ENCODE data around the gene MTX1.

DNA sequence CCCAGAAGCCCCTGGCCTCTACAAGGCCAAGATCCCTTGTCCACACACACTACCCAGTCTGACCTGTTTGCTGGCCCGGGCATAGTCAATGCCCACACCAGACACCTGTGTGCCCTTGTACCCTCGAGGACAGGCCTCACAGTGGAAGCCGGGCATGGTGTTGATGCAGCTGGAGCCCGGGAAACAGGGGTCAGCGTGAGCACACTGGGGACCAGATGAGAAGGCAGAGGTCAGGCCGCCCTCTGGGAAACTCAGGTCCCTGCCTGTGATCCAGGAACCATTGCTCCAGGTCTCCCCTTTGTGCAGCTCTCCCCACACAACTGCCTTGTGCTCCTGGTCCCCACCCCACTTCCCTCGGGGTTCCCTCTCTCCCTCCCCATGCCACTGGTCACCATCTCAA, 6.3 kb upstream of the MTX1 start:
- no peak for TF ChIP-seq EZH2phosphoT487 (IDR thresholded peaks at IDR 0.05; ENCODE audit: insufficient read depth, low read depth)
- no peak for TF ChIP-seq EZH2 (IDR thresholded peaks at IDR 0.05; ENCODE audit: insufficient read depth, poor library complexity, severe bottlenecking)

Data from GM23248 (cell line).